H1 (cell line): Measurements from ENCODE around the gene KIAA1328. TPM values are rescaled to one million over a fixed set of nuclear protein-coding genes. Genes with fewer than 3 reads are reported as not detected.

ENCODE experiments used
- CTCF ChIA-PET: fragments of 300-600 bp; sonication (Branson Sonifier 250); formaldehyde crosslinking; loops from one replicate; lab custom pipeline; 2021; ENCODE audit not compliant: partially characterized antibody; lab: Charles Lee
- POLR2A ChIA-PET: fragments of 300-600 bp; sonication (Branson Sonifier 250); formaldehyde crosslinking; loops from one replicate; lab custom pipeline; 2021; ENCODE audit warnings: inconsistent platforms; ENCODE audit not compliant: partially characterized antibody; lab: Charles Lee
- DNase-seq, 2 experiments: peaks; one replicate each; pipeline versions ENCODE4 v3.0.0 to v3.0.0-alpha.2; 2010 to 2022; ENCODE audit warnings: low spot score in 2 of 2, low read depth in 1 of 2, mixed read lengths in 1 of 2
- FAIRE-seq: peaks from 2 replicates; lab custom pipeline; 2011; peaks lifted over from hg19 to GRCh38; lab: Jason Lieb, UNC
- H2AFZ ChIP-seq: 2 replicates; pipeline ENCODE4 v1.8.1; 2012; ENCODE audit warnings: low read length, inconsistent platforms
- H2AK5ac ChIP-seq: 2 replicates; pipeline ENCODE4 v1.6.1; 2013; ENCODE audit warnings: low read depth, low read length
- H2BK120ac ChIP-seq: replicated peaks from 2 replicates; pipeline ENCODE3; 2013; ENCODE audit warnings: low read depth, low read length, inconsistent platforms
- H2BK12ac ChIP-seq: 2 replicates; pipeline ENCODE4 v1.6.1; 2013; ENCODE audit warnings: low read depth, low read length
- H2BK15ac ChIP-seq: 2 replicates; pipeline ENCODE4 v1.6.1; 2013; ENCODE audit warnings: low read length
- H2BK20ac ChIP-seq: 2 replicates; pipeline ENCODE4 v1.6.1; 2013; ENCODE audit warnings: low read length
- H2BK5ac ChIP-seq: 2 replicates; pipeline ENCODE4 v1.6.1; 2013; ENCODE audit warnings: low read depth, low read length
- H3K14ac ChIP-seq: 2 replicates; pipeline ENCODE4 v1.6.1; 2013; ENCODE audit warnings: inconsistent platforms; ENCODE audit not compliant: insufficient read length
- H3K18ac ChIP-seq: 2 replicates; pipeline ENCODE4 v1.6.1; 2013; ENCODE audit warnings: low read length; ENCODE audit errors: extremely low read depth
- H3K23ac ChIP-seq: 2 replicates; pipeline ENCODE4 v1.6.1; 2013; ENCODE audit warnings: inconsistent platforms; ENCODE audit not compliant: insufficient read length
- H3K23me2 ChIP-seq: 2 replicates; pipeline ENCODE4 v1.6.1; 2013; ENCODE audit warnings: low read depth, low read length
- H3K27ac ChIP-seq: 2 replicates; pipeline ENCODE4 v1.6.1; 2011; ENCODE audit warnings: low read depth, low read length, inconsistent platforms
- H3K27me3 ChIP-seq, 4 experiments: replicated peaks in 1 of 4; 1 replicate in 1 of 4; 2 replicates in 3 of 4; pipeline versions ENCODE4 v1.6.1 to v1.8.1; 2011 to 2013; ENCODE audit warnings: low read length in 3 of 4, mild to moderate bottlenecking in 3 of 4, inconsistent platforms in 2 of 4, mixed read lengths in 2 of 4, moderate library complexity in 1 of 4; ENCODE audit not compliant: control insufficient read depth in 3 of 4, insufficient read depth in 3 of 4; ENCODE audit errors: extremely low read depth in 1 of 4
- H3K36me3 ChIP-seq, 4 experiments: 2 replicates each; pipeline versions ENCODE4 v1.6.1 to v1.8.1; 2011 to 2013; ENCODE audit warnings: mild to moderate bottlenecking in 4 of 4, low read length in 3 of 4, moderate library complexity in 2 of 4, control low read depth in 1 of 4, inconsistent platforms in 1 of 4; ENCODE audit not compliant: insufficient read depth in 4 of 4, control insufficient read depth in 2 of 4
- H3K4ac ChIP-seq: replicated peaks from 2 replicates; pipeline ENCODE3; 2013; ENCODE audit warnings: low read length, low read depth, mixed read lengths, inconsistent platforms; ENCODE audit not compliant: insufficient read length
- H3K4me1 ChIP-seq, 4 experiments: replicated peaks in 1 of 4; 1 replicate in 1 of 4; 2 replicates in 3 of 4; pipeline versions ENCODE4 v1.6.1 to v1.8.1; 2011 to 2013; ENCODE audit warnings: low read length in 3 of 4, inconsistent platforms in 2 of 4, mixed read lengths in 1 of 4; ENCODE audit not compliant: insufficient read depth in 4 of 4, control insufficient read depth in 3 of 4
- H3K4me2 ChIP-seq, 2 experiments: 2 replicates each; pipeline versions ENCODE4 v1.6.1 to v1.8.1; 2011 to 2013; ENCODE audit warnings: low read depth in 2 of 2, low read length in 2 of 2, control low read depth in 1 of 2, inconsistent platforms in 1 of 2, mild to moderate bottlenecking in 1 of 2; ENCODE audit not compliant: insufficient read depth in 1 of 2
- H3K4me3 ChIP-seq, 4 experiments: fragments of 200-600, 300-600 bp in 1 of 4; sonication (generic), shearing (Covaris generic), sonication (Bioruptor Twin) in 1 of 4; 2 replicates each; pipeline versions ENCODE4 v1.5.1 to v1.8.1; 2011 to 2016; ENCODE audit warnings: low read length in 4 of 4, low read depth in 3 of 4, control low read depth in 2 of 4, inconsistent platforms in 2 of 4, mild to moderate bottlenecking in 2 of 4, mixed read lengths in 1 of 4, moderate library complexity in 1 of 4; ENCODE audit not compliant: insufficient read depth in 2 of 4; ENCODE audit errors: extremely low read depth in 1 of 4
- H3K56ac ChIP-seq: replicated peaks from 2 replicates; pipeline ENCODE3; 2013; ENCODE audit warnings: low read depth, mild to moderate bottlenecking, mixed read lengths, low read length, inconsistent platforms; ENCODE audit not compliant: insufficient read length
- H3K79me1 ChIP-seq: 2 replicates; pipeline ENCODE4 v1.6.1; 2013; ENCODE audit warnings: low read depth, low read length, control low read depth
- H3K79me2 ChIP-seq, 2 experiments: 2 replicates each; pipeline versions ENCODE4 v1.6.1 to v1.8.1; 2012 to 2013; ENCODE audit warnings: low read length in 2 of 2, mild to moderate bottlenecking in 2 of 2, inconsistent platforms in 1 of 2; ENCODE audit not compliant: insufficient read depth in 2 of 2, control insufficient read depth in 1 of 2
- H3K9ac ChIP-seq, 4 experiments: replicated peaks in 1 of 4; 1 replicate in 1 of 4; 2 replicates in 3 of 4; pipeline versions ENCODE4 v1.6.1 to v1.8.1; 2011 to 2013; ENCODE audit warnings: low read depth in 3 of 4, low read length in 3 of 4, control low read depth in 2 of 4, mild to moderate bottlenecking in 2 of 4, moderate library complexity in 2 of 4, inconsistent platforms in 1 of 4; ENCODE audit errors: extremely low read depth in 1 of 4
- H3K9me3 ChIP-seq, 2 experiments: 2 replicates each; pipeline versions ENCODE4 v1.6.1 to v1.8.1; 2012 to 2013; ENCODE audit warnings: mild to moderate bottlenecking in 2 of 2, moderate library complexity in 2 of 2, control low read depth in 1 of 2, inconsistent platforms in 1 of 2, low read depth in 1 of 2, low read length in 1 of 2, mixed read lengths in 1 of 2; ENCODE audit not compliant: insufficient read depth in 2 of 2
- H4K20me1 ChIP-seq, 2 experiments: replicated peaks in 1 of 2; 2 replicates each; pipeline versions ENCODE3 to v1.8.1; 2011 to 2013; ENCODE audit warnings: inconsistent platforms in 2 of 2, low read length in 2 of 2, mild to moderate bottlenecking in 1 of 2; ENCODE audit not compliant: insufficient read depth in 2 of 2, control insufficient read depth in 1 of 2
- H4K5ac ChIP-seq: 2 replicates; pipeline ENCODE4 v1.6.1; 2013; ENCODE audit warnings: low read length, low read depth, mixed read lengths, inconsistent platforms; ENCODE audit not compliant: insufficient read length
- H4K8ac ChIP-seq: 2 replicates; pipeline ENCODE4 v1.8.0; 2013; ENCODE audit warnings: mild to moderate bottlenecking, moderate library complexity, low read length, inconsistent platforms; ENCODE audit not compliant: insufficient read depth; ENCODE audit errors: extremely low read depth
- H4K91ac ChIP-seq: replicated peaks from 2 replicates; pipeline ENCODE3; 2013; ENCODE audit warnings: low read length, mixed read lengths, inconsistent platforms; ENCODE audit not compliant: insufficient read length
- BACH1 ChIP-seq: IDR thresholded peaks from 2 replicates; pipeline ENCODE4 v1.6.1; 2012; ENCODE audit warnings: low read length, improper control_type of control experiment
- CBX5 ChIP-seq: fragments of 300-800, 300-1000 bp; sonication (generic); IDR thresholded peaks from 2 replicates; pipeline ENCODE4 v1.7.1; 2016; ENCODE audit warnings: antibody characterized with exemption, low read length, low read depth
- CTCF ChIP-seq, 3 experiments: IDR thresholded peaks; 1 replicate in 2 of 3; 2 replicates in 1 of 3; pipeline versions ENCODE4 v1.5.1 to v1.6.1; 2011; ENCODE audit warnings: low read length in 3 of 3, mild to moderate bottlenecking in 3 of 3, inconsistent platforms in 2 of 3, low read depth in 1 of 3, moderate library complexity in 1 of 3; ENCODE audit not compliant: insufficient read depth in 1 of 3; ENCODE audit errors: control extremely low read depth in 1 of 3
- E2F6 ChIP-seq: IDR thresholded peaks from 2 replicates; pipeline ENCODE4 v1.6.1; 2012; ENCODE audit warnings: inconsistent platforms
- HDAC6 ChIP-seq: IDR thresholded peaks from one replicate; pipeline ENCODE4 v1.7.1; 2012; ENCODE audit warnings: low read depth, mild to moderate bottlenecking, inconsistent platforms, low read length, moderate library complexity
- KDM1A ChIP-seq: fragments of 200-600, 300-600 bp; sonication (generic); IDR thresholded peaks from 2 replicates; pipeline ENCODE4 v1.7.1; 2016; ENCODE audit warnings: mild to moderate bottlenecking, low read length, borderline replicate concordance
- POLR2A ChIP-seq, 2 experiments: IDR thresholded peaks; 1 replicate in 1 of 2; 2 replicates in 1 of 2; pipeline ENCODE4 v1.6.1; 2011; ENCODE audit warnings: low read depth in 2 of 2, low read length in 2 of 2, mild to moderate bottlenecking in 2 of 2; ENCODE audit errors: control extremely low read depth in 1 of 2
- RAD21 ChIP-seq, 2 experiments: IDR thresholded peaks in 1 of 2; conservative IDR thresholded peaks in 1 of 2; 2 replicates each; pipeline ENCODE4 v1.6.1; 2011; ENCODE audit warnings: low read depth in 2 of 2, low read length in 2 of 2, improper control_type of control experiment in 1 of 2, inconsistent platforms in 1 of 2, mild to moderate bottlenecking in 1 of 2, moderate library complexity in 1 of 2
- RXRA ChIP-seq: IDR thresholded peaks from 2 replicates; pipeline ENCODE4 v1.6.1; 2011; ENCODE audit warnings: low read depth, mild to moderate bottlenecking, low read length, moderate library complexity; ENCODE audit not compliant: insufficient read depth
- SRF ChIP-seq: IDR thresholded peaks from 2 replicates; pipeline ENCODE4 v1.6.1; 2011; ENCODE audit warnings: mild to moderate bottlenecking, low read depth, low read length, moderate library complexity
- WGBS, 2 experiments: shearing (Covaris generic) in 1 of 2; methylation state at CpG; one replicate each; pipeline versions ENCODE4 v1.1.6 to v1.1.7; 2013 to 2015; ENCODE audit warnings: low lambda C conversion rate in 2 of 2, mixed read lengths in 2 of 2, inconsistent platforms in 1 of 2, low coverage in 1 of 2, missing lambda C conversion rate in 1 of 2; ENCODE audit not compliant: insufficient replicate concordance in 2 of 2, insufficient coverage in 1 of 2, insufficient read length in 1 of 2; ENCODE audit errors: extremely low coverage in 1 of 2, missing lambda C conversion rate in 1 of 2; 5-methylcytosine and 5-hydroxymethylcytosine counted together
- polyA plus RNA-seq, 7 experiments: library from polyadenylated mRNA; depleted of rRNA in 3 of 7; stranded (reverse) in 5 of 7; unstranded in 2 of 7; fragments of >200 nt in 5 of 7; fragments of 200-250 nt in 2 of 7; gene quantifications; 1 replicate in 5 of 7; 2 replicates in 1 of 7; 4 replicates in 1 of 7; pipeline versions ENCODE4 v1.2.1 to v1.2.3, GENCODE V29; 2011 to 2013; ENCODE audit warnings: missing spikeins in 2 of 7, mixed read lengths in 2 of 7
- total RNA-seq: library from RNA; stranded (reverse); fragmentation: NEBNext Ultra II Directional; extraction: Animal tissue kit (Norgen Biotek cat#: 25700); gene quantifications from 2 replicates; pipeline ENCODE4 v1.2.1, GENCODE V29; 2021

KIAA1328 gene
- total and polyA plus RNA-seq, 2 of the 8 experiments (the other 6 are each of a cell fraction or from before 2014, with no cell fraction given) = 2.6 to 5.7 TPM

- no peak overlapping the region for H2BK15ac ChIP-seq
- H3K23me2 ChIP-seq = no peaks in the 10 kb centered on the region
- H2BK20ac ChIP-seq = no peak overlapping the region; the same call in 1 of the 2 replicates
- ChIA-PET CTCF (no interaction called here), POLR2A (no interaction called here)
- no peak overlapping the region for H4K5ac ChIP-seq
- H4K8ac ChIP-seq = no peak overlapping the region
- H4K20me1 ChIP-seq = no peaks in the 10 kb centered on the region
- H3K23ac ChIP-seq = no peak overlapping the region
- FAIRE-seq (no peak), DNase-seq (no peak)
- WGBS, 2 experiments = 81% methylated on average over 2 of the region's 2 CpGs; no CpG with 5 or more reads in 1 of the 2 experiments
- no peak overlapping the region for H2BK5ac ChIP-seq
- no peaks in the 10 kb centered on the region for H3K79me1 ChIP-seq
- no peak overlapping the region for H3K9ac ChIP-seq
- peaks cover 0 to 25% (median 4%) of the 10 kb centered on the region in 4 experiments; a peak in 5 of 7 replicates for H3K4me1 ChIP-seq
- no peak overlapping the region for H4K91ac ChIP-seq
- no peak overlapping the region for H2BK120ac ChIP-seq
- no peaks in the 10 kb centered on the region for H3K36me3 ChIP-seq
- no peak overlapping the region for H3K18ac ChIP-seq
- no peak overlapping the region for H3K4me3 ChIP-seq
- H3K79me2 ChIP-seq = no peaks in the 10 kb centered on the region
- H3K27me3 ChIP-seq = no peaks in the 10 kb centered on the region
- no peaks in the 10 kb centered on the region for H3K9me3 ChIP-seq
- no peak overlapping the region for H3K56ac ChIP-seq
- H2AFZ ChIP-seq = no peak overlapping the region
- H3K14ac ChIP-seq = no peak overlapping the region
- no peak overlapping the region for H3K4ac ChIP-seq
- no peak overlapping the region for H2AK5ac ChIP-seq
- H3K27ac ChIP-seq = no peak overlapping the region
- H3K4me2 ChIP-seq = no peak overlapping the region
- H2BK12ac ChIP-seq = no peak overlapping the region
- TF ChIP-seq HDAC6 = no peak
- no peak for TF ChIP-seq E2F6
- TF ChIP-seq BACH1 = no peak
- TF ChIP-seq RXRA = no peak
- TF ChIP-seq CTCF (IDR thresholded peaks at IDR 0.05; ENCODE audit: control extremely low read depth in 1 of 3, insufficient read depth in 1 of 3, low read depth in 1 of 3, low read length in 3 of 3) = no peak
- no peak for TF ChIP-seq SRF
- TF ChIP-seq KDM1A = no peak
- TF ChIP-seq POLR2A (IDR thresholded peaks at IDR 0.05; ENCODE audit: control extremely low read depth in 1 of 2, low read depth in 2 of 2, low read length in 2 of 2) = no peak
- no peak for TF ChIP-seq CBX5
- no peak for TF ChIP-seq RAD21 (IDR thresholded peaks at IDR 0.05 in 1 of 2, conservative IDR thresholded peaks at IDR 0.05 in 1 of 2; ENCODE audit: low read depth in 2 of 2, low read length in 2 of 2)
These were observed 122.0 kb downstream of the KIAA1328 start for GRCh38 chr18:36950960-36951359.
